ENCODE results near the gene CD247. TPM values are rescaled to one million over a fixed set of nuclear protein-coding genes. Genes with fewer than 3 reads are reported as not detected.

Gene CD247
- total and polyA plus RNA-seq, 2 donors from 2014 or later = 1.8 to 7.7 TPM

DNA sequence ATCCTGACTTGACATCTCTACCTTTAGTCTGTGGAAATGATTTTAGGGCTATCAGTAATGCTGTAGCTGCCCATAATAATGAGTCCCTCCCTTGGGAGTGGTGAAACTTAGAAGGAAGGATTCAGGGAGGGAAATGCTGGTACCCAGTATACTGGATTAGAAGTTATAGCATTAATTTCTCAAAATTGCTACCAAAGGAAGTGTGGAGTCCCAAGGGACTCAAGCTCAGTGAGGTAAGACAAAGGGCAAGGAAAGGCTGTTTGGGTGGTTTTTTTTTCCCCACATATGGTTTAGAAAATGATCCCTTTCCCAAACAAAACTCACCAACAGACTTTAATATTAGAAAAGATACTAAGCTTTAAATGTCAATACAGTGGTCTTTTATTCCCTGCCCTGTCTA is 99.9 kb downstream of the CD247 start:
- H3K4me1 ChIP-seq (ENCODE audit: control insufficient read depth in 2 of 3, insufficient read depth in 2 of 3, low read depth in 1 of 3, low read length in 3 of 3) = no peaks in the 10 kb centered on the region
- H3K36me3 ChIP-seq (ENCODE audit: control insufficient read depth in 2 of 3, insufficient read depth in 3 of 3, low read length in 3 of 3) = peaks cover 0 to 3% (median 2%) of the 10 kb centered on the region in 3 donors
- H3K9me3 ChIP-seq (ENCODE audit: control insufficient read depth in 2 of 3, insufficient read depth in 1 of 3, low read length in 3 of 3) = no peaks in the 10 kb centered on the region
- intact Hi-C loops (cut with DNase I) = no loop called here
- H3K9ac ChIP-seq (ENCODE audit: low read length in 3 of 3) = no peak overlapping the region
- DNase-seq (no peak), FAIRE-seq (no peak)
- no peak overlapping the region for H3K27ac ChIP-seq (ENCODE audit: low read depth in 2 of 2, low read length in 2 of 2)
- TF ChIP-seq, protein P1, sequence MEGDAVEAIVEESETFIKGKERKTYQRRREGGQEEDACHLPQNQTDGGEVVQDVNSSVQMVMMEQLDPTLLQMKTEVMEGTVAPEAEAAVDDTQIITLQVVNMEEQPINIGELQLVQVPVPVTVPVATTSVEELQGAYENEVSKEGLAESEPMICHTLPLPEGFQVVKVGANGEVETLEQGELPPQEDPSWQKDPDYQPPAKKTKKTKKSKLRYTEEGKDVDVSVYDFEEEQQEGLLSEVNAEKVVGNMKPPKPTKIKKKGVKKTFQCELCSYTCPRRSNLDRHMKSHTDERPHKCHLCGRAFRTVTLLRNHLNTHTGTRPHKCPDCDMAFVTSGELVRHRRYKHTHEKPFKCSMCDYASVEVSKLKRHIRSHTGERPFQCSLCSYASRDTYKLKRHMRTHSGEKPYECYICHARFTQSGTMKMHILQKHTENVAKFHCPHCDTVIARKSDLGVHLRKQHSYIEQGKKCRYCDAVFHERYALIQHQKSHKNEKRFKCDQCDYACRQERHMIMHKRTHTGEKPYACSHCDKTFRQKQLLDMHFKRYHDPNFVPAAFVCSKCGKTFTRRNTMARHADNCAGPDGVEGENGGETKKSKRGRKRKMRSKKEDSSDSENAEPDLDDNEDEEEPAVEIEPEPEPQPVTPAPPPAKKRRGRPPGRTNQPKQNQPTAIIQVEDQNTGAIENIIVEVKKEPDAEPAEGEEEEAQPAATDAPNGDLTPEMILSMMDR (IDR thresholded peaks at IDR 0.05; ENCODE audit: borderline replicate concordance, extremely low read depth, insufficient read depth) = no peak
- no peaks in the 10 kb centered on the region for H3K27me3 ChIP-seq (ENCODE audit: control insufficient read depth, insufficient read depth, low read length)
- H3K4me3 ChIP-seq (ENCODE audit: low read length in 3 of 3) = no peak overlapping the region

DNA sequence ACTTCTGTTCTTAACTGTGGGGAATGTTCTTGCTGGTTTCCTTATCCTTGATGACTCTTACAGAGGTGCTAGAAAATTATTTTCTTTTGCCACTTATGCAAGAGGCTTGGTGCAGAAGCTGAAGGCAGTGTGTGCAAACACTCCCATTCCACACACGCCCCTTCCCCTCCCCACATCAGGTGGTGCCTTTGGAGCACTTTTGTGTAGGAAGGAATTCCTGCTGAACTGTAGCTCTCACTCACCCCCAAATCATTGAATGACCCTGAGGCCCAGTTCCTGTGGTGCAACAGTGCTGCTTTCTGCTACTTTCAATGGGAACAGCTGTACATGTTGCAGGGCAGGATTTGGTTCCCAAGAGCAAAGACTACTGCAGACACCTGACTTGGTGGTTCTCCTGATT is 101.8 kb downstream of the CD247 start:
- Histone ChIP-seq H3K9ac (ENCODE audit: low read length in 3 of 3) (no peak overlapping the region), H3K4me1 (ENCODE audit: control insufficient read depth in 2 of 3, insufficient read depth in 2 of 3, low read depth in 1 of 3, low read length in 3 of 3) (no peaks in the 10 kb centered on the region), H3K4me3 (ENCODE audit: low read length in 3 of 3) (no peak overlapping the region), H3K27ac (ENCODE audit: low read depth in 2 of 2, low read length in 2 of 2) (no peak overlapping the region), H3K9me3 (ENCODE audit: control insufficient read depth in 2 of 3, insufficient read depth in 1 of 3, low read length in 3 of 3) (no peaks in the 10 kb centered on the region), H3K27me3 (ENCODE audit: control insufficient read depth, insufficient read depth, low read length) (no peaks in the 10 kb centered on the region), H3K36me3 (ENCODE audit: control insufficient read depth in 2 of 3, insufficient read depth in 3 of 3, low read length in 3 of 3) (peaks cover 0 to 11% (median 6%) of the 10 kb centered on the region in 3 donors)
- DNase-seq (no peak), FAIRE-seq (no peak)
- TF ChIP-seq, protein P1 (IDR thresholded peaks at IDR 0.05; ENCODE audit: borderline replicate concordance, extremely low read depth, insufficient read depth) = no peak
- intact Hi-C loops (cut with DNase I) = no loop called here

DNA sequence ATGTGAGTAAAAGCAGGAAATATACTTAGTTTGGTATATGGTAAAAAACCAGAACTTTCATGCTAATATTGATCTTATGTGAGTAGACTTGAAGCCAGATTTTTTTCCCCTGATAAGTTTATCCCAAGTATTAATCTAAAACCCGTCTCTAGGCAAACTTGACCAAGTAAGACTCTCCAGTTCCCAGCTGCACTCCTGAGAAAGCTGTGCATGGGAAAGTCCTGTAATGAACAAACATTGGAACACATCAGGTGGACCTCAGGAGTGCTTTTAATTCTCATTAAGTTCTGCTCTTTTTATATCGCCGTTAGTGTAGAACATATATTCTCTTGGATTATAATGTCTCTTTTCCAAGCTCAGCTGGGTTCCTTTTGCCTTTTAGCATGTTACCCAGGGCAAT is 105.0 kb downstream of the CD247 start:
- TF ChIP-seq, protein P1 (IDR thresholded peaks at IDR 0.05; ENCODE audit: borderline replicate concordance, extremely low read depth, insufficient read depth) = no peak
- intact Hi-C loops (cut with DNase I) = no loop called here
- FAIRE-seq (no peak), DNase-seq (no peak)
- Histone ChIP-seq H3K27ac (ENCODE audit: low read depth in 2 of 2, low read length in 2 of 2) (no peak overlapping the region), H3K9ac (ENCODE audit: low read length in 3 of 3) (no peak overlapping the region), H3K4me3 (ENCODE audit: low read length in 3 of 3) (no peak overlapping the region), H3K9me3 (ENCODE audit: control insufficient read depth in 2 of 3, insufficient read depth in 1 of 3, low read length in 3 of 3) (no peaks in the 10 kb centered on the region), H3K4me1 (ENCODE audit: control insufficient read depth in 2 of 3, insufficient read depth in 2 of 3, low read depth in 1 of 3, low read length in 3 of 3) (no peaks in the 10 kb centered on the region), H3K27me3 (ENCODE audit: control insufficient read depth, insufficient read depth, low read length) (no peaks in the 10 kb centered on the region), H3K36me3 (ENCODE audit: control insufficient read depth in 2 of 3, insufficient read depth in 3 of 3, low read length in 3 of 3) (peaks cover 0 to 11% (median 6%) of the 10 kb centered on the region in 3 donors)

DNA sequence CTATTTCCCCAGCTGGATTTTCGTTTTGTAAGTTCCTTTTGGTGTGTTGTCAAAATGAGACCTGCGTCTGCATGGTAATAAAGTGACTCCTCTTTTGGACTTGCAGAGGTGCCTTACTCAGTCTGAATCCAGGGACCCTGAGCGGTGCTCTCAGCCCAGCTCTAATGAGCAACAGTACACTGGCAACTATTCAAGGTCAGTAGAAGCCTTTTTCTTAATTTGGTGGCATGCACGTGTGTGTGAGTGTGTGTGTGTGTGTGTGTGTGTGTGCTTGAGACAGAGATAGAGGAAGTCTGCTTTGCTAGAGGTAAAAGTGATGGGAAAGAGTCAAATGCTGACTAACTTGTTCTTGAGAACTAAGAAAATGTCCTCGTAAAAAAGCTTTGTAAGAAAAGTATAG is 105.4 kb downstream of the CD247 start:
- no peak overlapping the region for H3K9ac ChIP-seq (ENCODE audit: low read length in 3 of 3)
- peaks cover 0 to 11% (median 6%) of the 10 kb centered on the region in 3 donors for H3K36me3 ChIP-seq (ENCODE audit: control insufficient read depth in 2 of 3, insufficient read depth in 3 of 3, low read length in 3 of 3)
- DNase-seq = no peak
- H3K27me3 ChIP-seq (ENCODE audit: control insufficient read depth, insufficient read depth, low read length) = no peaks in the 10 kb centered on the region
- H3K4me1 ChIP-seq (ENCODE audit: control insufficient read depth in 2 of 3, insufficient read depth in 2 of 3, low read depth in 1 of 3, low read length in 3 of 3) = no peaks in the 10 kb centered on the region
- no peak overlapping the region for H3K4me3 ChIP-seq (ENCODE audit: low read length in 3 of 3)
- FAIRE-seq = no peak
- TF ChIP-seq, protein P1 (IDR thresholded peaks at IDR 0.05; ENCODE audit: borderline replicate concordance, extremely low read depth, insufficient read depth) = no peak
- H3K27ac ChIP-seq (ENCODE audit: low read depth in 2 of 2, low read length in 2 of 2) = no peak overlapping the region
- no peaks in the 10 kb centered on the region for H3K9me3 ChIP-seq (ENCODE audit: control insufficient read depth in 2 of 3, insufficient read depth in 1 of 3, low read length in 3 of 3)
- intact Hi-C loops (cut with DNase I) = no loop called here
